ENCODE data around the gene MYT1. TPM values are rescaled to one million over a fixed set of nuclear protein-coding genes. Genes with fewer than 3 reads are reported as not detected.

Gene MYT1
- total and polyA plus RNA-seq, 11 donors: 0.07 to 0.23 (median 0.09) TPM; not detected in 5

- ATAC-seq (no peak), DNase-seq (no peak)
- no peak overlapping the region for H3K27ac ChIP-seq
- TF ChIP-seq POLR2A (IDR thresholded peaks at IDR 0.05) (no peak), CTCF (IDR thresholded peaks at IDR 0.05) (no peak)
- no peaks in the 10 kb centered on the region for H3K9me3 ChIP-seq
- 78 to 88% (median 83%) methylated on average over 15 of the region's 15 CpGs for WGBS, 4 donors
- peaks cover 0 to 62% (median 11%) of the 10 kb centered on the region in 9 donors for H3K27me3 ChIP-seq
- H3K4me3 ChIP-seq: no peak overlapping the region
- intact Hi-C loops (cut with DNase I): no loop called here
- no peaks in the 10 kb centered on the region for H3K36me3 ChIP-seq
- no peaks in the 10 kb centered on the region for H3K4me1 ChIP-seq
These were observed 32.1 kb downstream of the MYT1 start for GRCh38 chr20:64196309-64196708.

GRCh38 chr20:64196847-64197306 lies 32.6 kb downstream of the MYT1 start:
- intact Hi-C loops (cut with DNase I): no loop called here
- Histone ChIP-seq H3K9me3 (no peaks in the 10 kb centered on the region), H3K4me3 (no peak overlapping the region), H3K27ac (no peak overlapping the region), H3K36me3 (no peaks in the 10 kb centered on the region), H3K27me3 (peaks cover 0 to 58% (median 7%) of the 10 kb centered on the region in 9 donors), H3K4me1 (no peaks in the 10 kb centered on the region)
- 80 to 86% (median 83%) methylated on average over 11 of the region's 11 CpGs for WGBS, 4 donors
- DNase-seq: no peak
- TF ChIP-seq POLR2A (IDR thresholded peaks at IDR 0.05): no peak
- no peak for TF ChIP-seq CTCF (IDR thresholded peaks at IDR 0.05)
- no peak for ATAC-seq

- no peaks in the 10 kb centered on the region for H3K4me1 ChIP-seq
- WGBS, 4 donors: 80 to 86% (median 84%) methylated on average over 9 of the region's 9 CpGs
These were observed 34.1 kb downstream of the MYT1 start for GRCh38 chr20:64198347-64198746.

DNA sequence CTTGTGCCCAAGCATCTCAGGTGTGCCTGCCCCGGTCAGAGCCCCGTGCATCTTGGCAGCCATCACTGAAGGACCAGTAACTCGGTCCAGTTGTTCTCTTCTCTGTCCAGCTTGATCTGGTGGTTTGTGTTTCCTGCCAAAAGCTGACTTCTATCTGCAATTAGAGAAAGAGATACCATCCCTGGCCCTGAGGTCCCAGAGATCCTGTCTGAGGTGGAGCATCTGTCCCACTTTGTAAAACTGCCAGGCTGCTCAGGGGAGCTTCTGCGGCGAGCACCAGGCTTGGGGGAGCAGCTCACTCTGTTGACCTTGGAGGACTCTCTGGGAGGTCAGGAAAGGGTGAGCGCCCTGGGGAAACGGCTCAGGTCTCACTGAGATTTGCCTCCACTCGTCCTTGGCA lies 35.1 kb downstream of the MYT1 start:
- TF ChIP-seq POLR2A (IDR thresholded peaks at IDR 0.05) (no peak), CTCF (IDR thresholded peaks at IDR 0.05) (no peak)
- H3K4me1 ChIP-seq: no peaks in the 10 kb centered on the region
- intact Hi-C loops (cut with DNase I): no loop called here
- DNase-seq (no peak), ATAC-seq (no peak)
- no peak overlapping the region for H3K27ac ChIP-seq
- WGBS, 4 donors: 68 to 75% (median 69%) methylated on average over 8 of the region's 8 CpGs
- H3K9me3 ChIP-seq: no peaks in the 10 kb centered on the region
- no peak overlapping the region for H3K4me3 ChIP-seq
- H3K27me3 ChIP-seq: peaks cover 0 to 33% (median 6%) of the 10 kb centered on the region in 9 donors
- no peaks in the 10 kb centered on the region for H3K36me3 ChIP-seq

More at GRCh38 chr20:64198347-64198746, 34.1 kb downstream of the MYT1 start:
- H3K27me3 ChIP-seq: peaks cover 0 to 44% (median 6%) of the 10 kb centered on the region in 9 donors
- H3K27ac ChIP-seq: no peak overlapping the region
- TF ChIP-seq CTCF (IDR thresholded peaks at IDR 0.05) (no peak), POLR2A (IDR thresholded peaks at IDR 0.05) (no peak)
- H3K4me3 ChIP-seq: no peak overlapping the region
- intact Hi-C loops (cut with DNase I): no loop called here
- H3K36me3 ChIP-seq: no peaks in the 10 kb centered on the region
- no peak for DNase-seq
- H3K9me3 ChIP-seq: no peaks in the 10 kb centered on the region
- no peak for ATAC-seq
